ENCODE results near the gene CYB5D1.

GRCh38 chr17:7858522-7858810, 663 bp downstream of the CYB5D1 start:
- TF ChIP-seq CTCF (IDR thresholded peaks at IDR 0.05) (peak; percentile 12 to 62 (median 39)), POLR2A (IDR thresholded peaks at IDR 0.05) (no peak), EP300 (IDR thresholded peaks at IDR 0.05) (no peak), POLR2AphosphoS5 (IDR thresholded peaks at IDR 0.05) (no peak)

All from upper lobe of left lung (tissue), 4 donors.